ENCODE data around the gene EPHB2. TPM values are rescaled to one million over a fixed set of nuclear protein-coding genes. Genes with fewer than 3 reads are reported as not detected.

The EPHB2 gene
- total RNA-seq, 1 donor from 2014 or later = 69.4 TPM

GRCh38 chr1:22751124-22751531 lies 40.5 kb downstream of the EPHB2 start:
- Mint-ChIP-seq H3K36me3 (ENCODE audit: insufficient read depth) (peaks cover 2% of the 10 kb centered on the region), H3K27ac (no peak overlapping the region), H3K27me3 (no peaks in the 10 kb centered on the region), H3K4me1 (ENCODE audit: low read depth) (peaks cover 9% of the 10 kb centered on the region), H3K4me3 (ENCODE audit: low read depth) (no peak overlapping the region), H3K9me3 (ENCODE audit: low read depth) (no peaks in the 10 kb centered on the region)
- TF ChIP-seq CTCF (IDR thresholded peaks at IDR 0.05; ENCODE audit: unreplicated experiment) = no peak
- DNase-seq (ENCODE audit: low spot score, unreplicated experiment) = no peak

GRCh38 chr1:22752339-22752738 lies 41.7 kb downstream of the EPHB2 start:
- no peak for DNase-seq (ENCODE audit: low spot score, unreplicated experiment)
- Mint-ChIP-seq H3K27ac (no peak overlapping the region), H3K9me3 (ENCODE audit: low read depth) (no peaks in the 10 kb centered on the region), H3K27me3 (no peaks in the 10 kb centered on the region), H3K4me1 (ENCODE audit: low read depth) (peaks cover 9% of the 10 kb centered on the region), H3K4me3 (ENCODE audit: low read depth) (no peak overlapping the region), H3K36me3 (ENCODE audit: insufficient read depth) (no peaks in the 10 kb centered on the region)
- TF ChIP-seq CTCF (IDR thresholded peaks at IDR 0.05; ENCODE audit: unreplicated experiment) = no peak

GRCh38 chr1:22753481-22753971 lies 42.9 kb downstream of the EPHB2 start:
- TF ChIP-seq CTCF (IDR thresholded peaks at IDR 0.05; ENCODE audit: unreplicated experiment) = no peak
- Mint-ChIP-seq H3K4me1 (ENCODE audit: low read depth) (peaks cover 9% of the 10 kb centered on the region), H3K27me3 (no peaks in the 10 kb centered on the region), H3K9me3 (ENCODE audit: low read depth) (no peaks in the 10 kb centered on the region), H3K27ac (no peak overlapping the region), H3K36me3 (ENCODE audit: insufficient read depth) (no peaks in the 10 kb centered on the region), H3K4me3 (ENCODE audit: low read depth) (no peak overlapping the region)
- no peak for DNase-seq (ENCODE audit: low spot score, unreplicated experiment)

- H3K27ac Mint-ChIP-seq = no peak overlapping the region
- no peak for DNase-seq (ENCODE audit: low spot score, unreplicated experiment)
- no peak overlapping the region for H3K4me3 Mint-ChIP-seq (ENCODE audit: low read depth)
- peaks cover 9% of the 10 kb centered on the region for H3K4me1 Mint-ChIP-seq (ENCODE audit: low read depth)
- no peaks in the 10 kb centered on the region for H3K36me3 Mint-ChIP-seq (ENCODE audit: insufficient read depth)
- TF ChIP-seq CTCF (IDR thresholded peaks at IDR 0.05; ENCODE audit: unreplicated experiment) = no peak
- no peaks in the 10 kb centered on the region for H3K9me3 Mint-ChIP-seq (ENCODE audit: low read depth)
- no peaks in the 10 kb centered on the region for H3K27me3 Mint-ChIP-seq
Observed at GRCh38 chr1:22754106-22754768, 43.6 kb downstream of the EPHB2 start.

GRCh38 chr1:22754824-22755223 lies 44.2 kb downstream of the EPHB2 start:
- Mint-ChIP-seq H3K36me3 (ENCODE audit: insufficient read depth) (no peaks in the 10 kb centered on the region), H3K27me3 (no peaks in the 10 kb centered on the region), H3K4me1 (ENCODE audit: low read depth) (peaks cover 9% of the 10 kb centered on the region), H3K9me3 (ENCODE audit: low read depth) (no peaks in the 10 kb centered on the region), H3K27ac (no peak overlapping the region), H3K4me3 (ENCODE audit: low read depth) (no peak overlapping the region)
- DNase-seq (ENCODE audit: low spot score, unreplicated experiment) = no peak
- no peak for TF ChIP-seq CTCF (IDR thresholded peaks at IDR 0.05; ENCODE audit: unreplicated experiment)
